Gastroesophageal sphincter (tissue), 3 donors: ENCODE results near the gene MACROD1.

Experiments used
- EP300 ChIP-seq: sonication (generic); formaldehyde crosslinking; IDR thresholded peaks from one replicate; pipeline ENCODE4 v1.6.1; 2017; ENCODE audit warnings: antibody characterized with exemption, mild to moderate bottlenecking
- POLR2A ChIP-seq, 2 donors: fragments of 450-650 bp; IDR thresholded peaks; one replicate each; pipeline ENCODE4 v1.6.1; 2017; ENCODE audit warnings: antibody characterized with exemption in 2 of 2, mild to moderate bottlenecking in 2 of 2, moderate library complexity in 1 of 2
- POLR2AphosphoS5 ChIP-seq: sonication (generic); formaldehyde crosslinking; IDR thresholded peaks from one replicate; pipeline ENCODE4 v1.6.1; 2017; ENCODE audit warnings: antibody characterized with exemption
- TF ChIP-seq, protein P1 (sequence below), 4 experiments: fragments of 200-600 bp in 2 of 4; fragments of 450-650 bp in 2 of 4; sonication (generic) in 1 of 4; IDR thresholded peaks; one replicate each; pipeline ENCODE4 v1.5.1; 2017 to 2019; ENCODE audit warnings: antibody characterized with exemption in 4 of 4, mild to moderate bottlenecking in 2 of 4, moderate library complexity in 2 of 4

GRCh38 chr11:64027651-64028397, 138.1 kb downstream of the MACROD1 start:
- TF ChIP-seq, protein P1, sequence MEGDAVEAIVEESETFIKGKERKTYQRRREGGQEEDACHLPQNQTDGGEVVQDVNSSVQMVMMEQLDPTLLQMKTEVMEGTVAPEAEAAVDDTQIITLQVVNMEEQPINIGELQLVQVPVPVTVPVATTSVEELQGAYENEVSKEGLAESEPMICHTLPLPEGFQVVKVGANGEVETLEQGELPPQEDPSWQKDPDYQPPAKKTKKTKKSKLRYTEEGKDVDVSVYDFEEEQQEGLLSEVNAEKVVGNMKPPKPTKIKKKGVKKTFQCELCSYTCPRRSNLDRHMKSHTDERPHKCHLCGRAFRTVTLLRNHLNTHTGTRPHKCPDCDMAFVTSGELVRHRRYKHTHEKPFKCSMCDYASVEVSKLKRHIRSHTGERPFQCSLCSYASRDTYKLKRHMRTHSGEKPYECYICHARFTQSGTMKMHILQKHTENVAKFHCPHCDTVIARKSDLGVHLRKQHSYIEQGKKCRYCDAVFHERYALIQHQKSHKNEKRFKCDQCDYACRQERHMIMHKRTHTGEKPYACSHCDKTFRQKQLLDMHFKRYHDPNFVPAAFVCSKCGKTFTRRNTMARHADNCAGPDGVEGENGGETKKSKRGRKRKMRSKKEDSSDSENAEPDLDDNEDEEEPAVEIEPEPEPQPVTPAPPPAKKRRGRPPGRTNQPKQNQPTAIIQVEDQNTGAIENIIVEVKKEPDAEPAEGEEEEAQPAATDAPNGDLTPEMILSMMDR (IDR thresholded peaks at IDR 0.05): no peak
- TF ChIP-seq POLR2AphosphoS5 (no peak), EP300 (no peak), POLR2A (IDR thresholded peaks at IDR 0.05) (no peak)
